IMR-90 (cell line): ENCODE measurements around the gene CHMP6.

ENCODE experiments used
- CEBPB ChIP-seq: IDR thresholded peaks from 2 replicates; pipeline ENCODE4 v1.6.1; 2012; ENCODE audit warnings: low read depth, low read length, improper control_type of control experiment
- MAFK ChIP-seq: IDR thresholded peaks from 2 replicates; pipeline ENCODE4 v1.6.1; 2012; ENCODE audit warnings: low read depth, low read length, improper control_type of control experiment
- MAZ ChIP-seq: IDR thresholded peaks from 2 replicates; pipeline ENCODE4 v1.6.1; 2012; ENCODE audit warnings: low read depth, mild to moderate bottlenecking, low read length, improper control_type of control experiment, moderate library complexity, borderline replicate concordance
- MXI1 ChIP-seq: IDR thresholded peaks from 2 replicates; pipeline ENCODE4 v1.6.1; 2012; ENCODE audit warnings: low read depth, mild to moderate bottlenecking, low read length, moderate library complexity, borderline replicate concordance
- POLR2A ChIP-seq: IDR thresholded peaks from 2 replicates; pipeline ENCODE4 v1.6.1; 2012; ENCODE audit warnings: mild to moderate bottlenecking, low read depth, low read length
- RAD21 ChIP-seq: IDR thresholded peaks from 2 replicates; pipeline ENCODE4 v1.6.1; 2012; ENCODE audit warnings: low read length, improper control_type of control experiment
- RCOR1 ChIP-seq: IDR thresholded peaks from 2 replicates; pipeline ENCODE4 v1.6.1; 2012; ENCODE audit warnings: mild to moderate bottlenecking, low read length, improper control_type of control experiment; ENCODE audit not compliant: insufficient replicate concordance
- RFX5 ChIP-seq: IDR thresholded peaks from 2 replicates; pipeline ENCODE4 v1.8.0; 2012; ENCODE audit warnings: low read depth, mild to moderate bottlenecking, low read length, moderate library complexity
- SMC3 ChIP-seq: fragments of 150-350 bp; IDR thresholded peaks from 2 replicates; pipeline ENCODE4 v1.6.1; 2016; ENCODE audit warnings: low read depth, mild to moderate bottlenecking, antibody characterized with exemption, low read length, moderate library complexity
- TF ChIP-seq, protein P1 (sequence below): conservative IDR thresholded peaks from 2 replicates; pipeline ENCODE4 v1.5.1; 2012; ENCODE audit warnings: mild to moderate bottlenecking, low read depth, low read length, improper control_type of control experiment
- TF ChIP-seq, protein P2 (sequence below): fragments of 150-350 bp; IDR thresholded peaks from 2 replicates; pipeline ENCODE4 v1.6.1; 2017; ENCODE audit warnings: mild to moderate bottlenecking, antibody characterized with exemption, low read length, low read depth

DNA sequence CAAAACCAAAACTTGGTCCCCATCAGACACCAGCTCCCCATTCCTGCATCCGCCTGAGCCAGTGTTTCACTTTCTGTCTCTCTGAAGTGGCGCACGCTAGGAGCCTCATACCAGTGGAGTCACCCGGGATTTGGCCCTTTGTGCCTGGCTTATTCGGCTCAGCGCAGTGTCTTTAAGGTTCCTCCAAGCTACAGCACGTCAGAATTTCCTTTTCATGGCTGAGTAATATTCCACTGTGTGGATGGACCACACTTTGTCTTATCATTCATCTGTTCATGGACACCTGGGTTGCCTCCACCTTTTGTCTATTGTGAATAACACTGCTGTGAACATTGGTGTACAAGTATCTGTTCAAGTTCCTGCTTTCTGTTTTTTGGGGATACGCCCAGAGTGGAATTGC is 45.2 kb upstream of the CHMP6 start:
- TF ChIP-seq, protein P1, sequence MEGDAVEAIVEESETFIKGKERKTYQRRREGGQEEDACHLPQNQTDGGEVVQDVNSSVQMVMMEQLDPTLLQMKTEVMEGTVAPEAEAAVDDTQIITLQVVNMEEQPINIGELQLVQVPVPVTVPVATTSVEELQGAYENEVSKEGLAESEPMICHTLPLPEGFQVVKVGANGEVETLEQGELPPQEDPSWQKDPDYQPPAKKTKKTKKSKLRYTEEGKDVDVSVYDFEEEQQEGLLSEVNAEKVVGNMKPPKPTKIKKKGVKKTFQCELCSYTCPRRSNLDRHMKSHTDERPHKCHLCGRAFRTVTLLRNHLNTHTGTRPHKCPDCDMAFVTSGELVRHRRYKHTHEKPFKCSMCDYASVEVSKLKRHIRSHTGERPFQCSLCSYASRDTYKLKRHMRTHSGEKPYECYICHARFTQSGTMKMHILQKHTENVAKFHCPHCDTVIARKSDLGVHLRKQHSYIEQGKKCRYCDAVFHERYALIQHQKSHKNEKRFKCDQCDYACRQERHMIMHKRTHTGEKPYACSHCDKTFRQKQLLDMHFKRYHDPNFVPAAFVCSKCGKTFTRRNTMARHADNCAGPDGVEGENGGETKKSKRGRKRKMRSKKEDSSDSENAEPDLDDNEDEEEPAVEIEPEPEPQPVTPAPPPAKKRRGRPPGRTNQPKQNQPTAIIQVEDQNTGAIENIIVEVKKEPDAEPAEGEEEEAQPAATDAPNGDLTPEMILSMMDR, result no peak
- TF ChIP-seq POLR2A (no peak), RCOR1 (no peak), MAZ (no peak), RAD21 (no peak), CEBPB (no peak), RFX5 (no peak), SMC3 (no peak), MAFK (no peak), MXI1 (no peak)
- TF ChIP-seq, protein P2, sequence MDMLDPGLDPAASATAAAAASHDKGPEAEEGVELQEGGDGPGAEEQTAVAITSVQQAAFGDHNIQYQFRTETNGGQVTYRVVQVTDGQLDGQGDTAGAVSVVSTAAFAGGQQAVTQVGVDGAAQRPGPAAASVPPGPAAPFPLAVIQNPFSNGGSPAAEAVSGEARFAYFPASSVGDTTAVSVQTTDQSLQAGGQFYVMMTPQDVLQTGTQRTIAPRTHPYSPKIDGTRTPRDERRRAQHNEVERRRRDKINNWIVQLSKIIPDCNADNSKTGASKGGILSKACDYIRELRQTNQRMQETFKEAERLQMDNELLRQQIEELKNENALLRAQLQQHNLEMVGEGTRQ, result no peak
